ENCODE data around the gene QRFP.

DNA sequence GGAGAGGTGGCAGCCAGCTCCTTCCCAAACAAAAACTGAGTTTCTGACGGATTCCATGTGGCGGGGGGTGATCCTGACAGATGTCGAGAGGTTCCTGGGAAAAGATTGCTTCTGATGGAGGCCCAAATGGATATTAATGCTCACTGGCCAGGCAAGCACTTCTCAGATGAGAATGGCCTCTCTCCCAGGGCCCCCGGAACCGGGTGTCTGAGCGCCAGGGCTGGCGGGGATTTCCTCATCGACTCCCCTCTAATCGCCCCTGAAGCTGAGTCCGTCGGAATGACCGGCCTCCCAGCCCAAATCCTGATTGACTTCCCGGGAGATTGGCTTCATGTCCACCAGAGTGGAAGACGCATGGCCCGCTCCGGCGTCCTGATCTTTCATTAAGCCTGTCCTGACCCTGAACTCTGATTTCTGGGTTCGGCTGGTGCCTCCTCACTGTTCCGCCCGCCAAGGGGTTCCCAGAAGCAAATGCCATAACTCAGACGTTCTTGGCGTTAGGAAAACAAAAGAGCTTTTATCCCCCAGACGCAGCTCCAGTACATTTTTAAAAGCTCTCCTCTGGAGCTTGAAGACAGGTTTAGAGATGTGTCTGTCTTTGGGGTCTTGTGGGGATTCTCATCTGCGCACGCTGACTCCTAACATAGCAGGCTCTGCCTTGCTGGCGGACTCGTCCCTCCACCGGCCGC lies 24.8 kb upstream of the QRFP start:
- TF ChIP-seq BCL11B (tag by site-specific recombination; IDR thresholded peaks at IDR 0.05; ENCODE audit: low read depth) (no peak), IKZF3 (tag by site-specific recombination; IDR thresholded peaks at IDR 0.05) (no peak), ZNF202 (tag by site-specific recombination; IDR thresholded peaks at IDR 0.05; ENCODE audit: borderline replicate concordance) (no peak), ZNF510 (tag by site-specific recombination; IDR thresholded peaks at IDR 0.05; ENCODE audit: insufficient replicate concordance) (no peak)
- TF ChIP-seq, protein P1, sequence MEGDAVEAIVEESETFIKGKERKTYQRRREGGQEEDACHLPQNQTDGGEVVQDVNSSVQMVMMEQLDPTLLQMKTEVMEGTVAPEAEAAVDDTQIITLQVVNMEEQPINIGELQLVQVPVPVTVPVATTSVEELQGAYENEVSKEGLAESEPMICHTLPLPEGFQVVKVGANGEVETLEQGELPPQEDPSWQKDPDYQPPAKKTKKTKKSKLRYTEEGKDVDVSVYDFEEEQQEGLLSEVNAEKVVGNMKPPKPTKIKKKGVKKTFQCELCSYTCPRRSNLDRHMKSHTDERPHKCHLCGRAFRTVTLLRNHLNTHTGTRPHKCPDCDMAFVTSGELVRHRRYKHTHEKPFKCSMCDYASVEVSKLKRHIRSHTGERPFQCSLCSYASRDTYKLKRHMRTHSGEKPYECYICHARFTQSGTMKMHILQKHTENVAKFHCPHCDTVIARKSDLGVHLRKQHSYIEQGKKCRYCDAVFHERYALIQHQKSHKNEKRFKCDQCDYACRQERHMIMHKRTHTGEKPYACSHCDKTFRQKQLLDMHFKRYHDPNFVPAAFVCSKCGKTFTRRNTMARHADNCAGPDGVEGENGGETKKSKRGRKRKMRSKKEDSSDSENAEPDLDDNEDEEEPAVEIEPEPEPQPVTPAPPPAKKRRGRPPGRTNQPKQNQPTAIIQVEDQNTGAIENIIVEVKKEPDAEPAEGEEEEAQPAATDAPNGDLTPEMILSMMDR (tag by site-specific recombination; IDR thresholded peaks at IDR 0.05), result no peak
- TF ChIP-seq, protein P2, sequence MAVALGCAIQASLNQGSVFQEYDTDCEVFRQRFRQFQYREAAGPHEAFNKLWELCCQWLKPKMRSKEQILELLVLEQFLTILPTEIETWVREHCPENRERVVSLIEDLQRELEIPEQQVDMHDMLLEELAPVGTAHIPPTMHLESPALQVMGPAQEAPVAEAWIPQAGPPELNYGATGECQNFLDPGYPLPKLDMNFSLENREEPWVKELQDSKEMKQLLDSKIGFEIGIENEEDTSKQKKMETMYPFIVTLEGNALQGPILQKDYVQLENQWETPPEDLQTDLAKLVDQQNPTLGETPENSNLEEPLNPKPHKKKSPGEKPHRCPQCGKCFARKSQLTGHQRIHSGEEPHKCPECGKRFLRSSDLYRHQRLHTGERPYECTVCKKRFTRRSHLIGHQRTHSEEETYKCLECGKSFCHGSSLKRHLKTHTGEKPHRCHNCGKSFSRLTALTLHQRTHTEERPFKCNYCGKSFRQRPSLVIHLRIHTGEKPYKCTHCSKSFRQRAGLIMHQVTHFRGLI (tag by site-specific recombination; IDR thresholded peaks at IDR 0.05), result no peak
- TF ChIP-seq, protein P3, sequence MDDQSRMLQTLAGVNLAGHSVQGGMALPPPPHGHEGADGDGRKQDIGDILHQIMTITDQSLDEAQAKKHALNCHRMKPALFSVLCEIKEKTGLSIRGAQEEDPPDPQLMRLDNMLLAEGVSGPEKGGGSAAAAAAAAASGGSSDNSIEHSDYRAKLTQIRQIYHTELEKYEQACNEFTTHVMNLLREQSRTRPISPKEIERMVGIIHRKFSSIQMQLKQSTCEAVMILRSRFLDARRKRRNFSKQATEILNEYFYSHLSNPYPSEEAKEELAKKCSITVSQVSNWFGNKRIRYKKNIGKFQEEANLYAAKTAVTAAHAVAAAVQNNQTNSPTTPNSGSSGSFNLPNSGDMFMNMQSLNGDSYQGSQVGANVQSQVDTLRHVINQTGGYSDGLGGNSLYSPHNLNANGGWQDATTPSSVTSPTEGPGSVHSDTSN (CRISPR knock-in tag; IDR thresholded peaks at IDR 0.05), result no peak
- TF ChIP-seq, protein P4, sequence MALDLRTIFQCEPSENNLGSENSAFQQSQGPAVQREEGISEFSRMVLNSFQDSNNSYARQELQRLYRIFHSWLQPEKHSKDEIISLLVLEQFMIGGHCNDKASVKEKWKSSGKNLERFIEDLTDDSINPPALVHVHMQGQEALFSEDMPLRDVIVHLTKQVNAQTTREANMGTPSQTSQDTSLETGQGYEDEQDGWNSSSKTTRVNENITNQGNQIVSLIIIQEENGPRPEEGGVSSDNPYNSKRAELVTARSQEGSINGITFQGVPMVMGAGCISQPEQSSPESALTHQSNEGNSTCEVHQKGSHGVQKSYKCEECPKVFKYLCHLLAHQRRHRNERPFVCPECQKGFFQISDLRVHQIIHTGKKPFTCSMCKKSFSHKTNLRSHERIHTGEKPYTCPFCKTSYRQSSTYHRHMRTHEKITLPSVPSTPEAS (tag by site-specific recombination; IDR thresholded peaks at IDR 0.05), result no peak
- TF ChIP-seq, protein P5, sequence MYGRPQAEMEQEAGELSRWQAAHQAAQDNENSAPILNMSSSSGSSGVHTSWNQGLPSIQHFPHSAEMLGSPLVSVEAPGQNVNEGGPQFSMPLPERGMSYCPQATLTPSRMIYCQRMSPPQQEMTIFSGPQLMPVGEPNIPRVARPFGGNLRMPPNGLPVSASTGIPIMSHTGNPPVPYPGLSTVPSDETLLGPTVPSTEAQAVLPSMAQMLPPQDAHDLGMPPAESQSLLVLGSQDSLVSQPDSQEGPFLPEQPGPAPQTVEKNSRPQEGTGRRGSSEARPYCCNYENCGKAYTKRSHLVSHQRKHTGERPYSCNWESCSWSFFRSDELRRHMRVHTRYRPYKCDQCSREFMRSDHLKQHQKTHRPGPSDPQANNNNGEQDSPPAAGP (tag by site-specific recombination; IDR thresholded peaks at IDR 0.05), result no peak

Measured in HEK293 (cell line).